Measurements from ENCODE around the gene XYLT1. TPM values are rescaled to one million over a fixed set of nuclear protein-coding genes. Genes with fewer than 3 reads are reported as not detected.

XYLT1 gene
- total and polyA plus RNA-seq, 2 experiments from 2014 or later, result 4.5 to 26.3 TPM

- 54 to 64% methylated on average over 4 of the region's 4 CpGs for WGBS, 2 experiments (ENCODE audit: low coverage in 1 of 2, low lambda C conversion rate in 2 of 2, missing lambda C conversion rate in 2 of 2)
- DNase-seq, result no peak
- TF ChIP-seq EZH2 (IDR thresholded peaks at IDR 0.05; ENCODE audit: insufficient read depth, poor library complexity, severe bottlenecking), result no peak
- no peak for TF ChIP-seq EZH2phosphoT487 (IDR thresholded peaks at IDR 0.05; ENCODE audit: insufficient read depth, low read depth)
- Histone ChIP-seq H2AFZ (no peak overlapping the region), H3K9ac (no peak overlapping the region), H3K27me3 (replicated peaks; ENCODE audit: insufficient read depth) (no peaks in the 10 kb centered on the region), H3F3A (ENCODE audit: insufficient read depth) (peaks cover 34% of the 10 kb centered on the region), H3K36me3 (ENCODE audit: low read depth) (no peaks in the 10 kb centered on the region), H4K20me1 (ENCODE audit: insufficient read depth) (peaks cover 15% of the 10 kb centered on the region; the same call in 1 of the 2 replicates), H3K4me1 (ENCODE audit: insufficient read depth) (peaks cover 9% of the 10 kb centered on the region), H3K4me2 (ENCODE audit: unreplicated experiment) (no peak overlapping the region), H3K9me2 (ENCODE audit: insufficient read depth) (no peaks in the 10 kb centered on the region), H3K4me3 (no peak overlapping the region), H3K27ac (no peak overlapping the region), H3K9me3 (ENCODE audit: low read depth) (no peaks in the 10 kb centered on the region), H3K79me2 (ENCODE audit: insufficient read depth) (peaks cover 99% of the 10 kb centered on the region)
- in situ Hi-C loops (cut with MboI), result no loop called here
Measured at GRCh38 chr16:17370731-17371285, 100.0 kb downstream of the XYLT1 start.

- H3F3A ChIP-seq (ENCODE audit: insufficient read depth), result peaks cover 40% of the 10 kb centered on the region
- in situ Hi-C loops (cut with MboI), result no loop called here
- no peak overlapping the region for H3K27ac ChIP-seq
- H3K9me2 ChIP-seq (ENCODE audit: insufficient read depth), result no peaks in the 10 kb centered on the region
- WGBS, 2 experiments (ENCODE audit: low coverage in 1 of 2, low lambda C conversion rate in 2 of 2, missing lambda C conversion rate in 2 of 2), result 81 to 82% methylated on average over 13 of the region's 13 CpGs
- no peaks in the 10 kb centered on the region for H3K36me3 ChIP-seq (ENCODE audit: low read depth)
- no peaks in the 10 kb centered on the region for H3K9me3 ChIP-seq (ENCODE audit: low read depth)
- peaks cover 15% of the 10 kb centered on the region; the same call in 1 of the 2 replicates for H4K20me1 ChIP-seq (ENCODE audit: insufficient read depth)
- H3K4me2 ChIP-seq (ENCODE audit: unreplicated experiment), result no peak overlapping the region
- TF ChIP-seq EZH2 (IDR thresholded peaks at IDR 0.05; ENCODE audit: insufficient read depth, poor library complexity, severe bottlenecking), result no peak
- no peak for TF ChIP-seq EZH2phosphoT487 (IDR thresholded peaks at IDR 0.05; ENCODE audit: insufficient read depth, low read depth)
- peak; percentile 62 for DNase-seq
- no peaks in the 10 kb centered on the region for H3K27me3 ChIP-seq (replicated peaks; ENCODE audit: insufficient read depth)
- H3K9ac ChIP-seq, result no peak overlapping the region
- no peak overlapping the region for H3K4me3 ChIP-seq
- H2AFZ ChIP-seq, result no peak overlapping the region
- peaks cover 14% of the 10 kb centered on the region for H3K4me1 ChIP-seq (ENCODE audit: insufficient read depth)
- H3K79me2 ChIP-seq (ENCODE audit: insufficient read depth), result peaks cover 97% of the 10 kb centered on the region
Measured at GRCh38 chr16:17370223-17370707, 100.5 kb downstream of the XYLT1 start.

- Histone ChIP-seq H3K27me3 (replicated peaks; ENCODE audit: insufficient read depth) (no peaks in the 10 kb centered on the region), H3K9ac (no peak overlapping the region), H2AFZ (no peak overlapping the region), H3K4me2 (ENCODE audit: unreplicated experiment) (no peak overlapping the region), H3K9me3 (ENCODE audit: low read depth) (no peaks in the 10 kb centered on the region), H3K27ac (no peak overlapping the region), H3K36me3 (ENCODE audit: low read depth) (no peaks in the 10 kb centered on the region), H3K79me2 (ENCODE audit: insufficient read depth) (peaks cover 95% of the 10 kb centered on the region), H3K4me1 (ENCODE audit: insufficient read depth) (peaks cover 21% of the 10 kb centered on the region), H3F3A (ENCODE audit: insufficient read depth) (peaks cover 46% of the 10 kb centered on the region), H3K4me3 (no peak overlapping the region), H4K20me1 (ENCODE audit: insufficient read depth) (peaks cover 12% of the 10 kb centered on the region; the same call in 1 of the 2 replicates), H3K9me2 (ENCODE audit: insufficient read depth) (no peaks in the 10 kb centered on the region)
- in situ Hi-C loops (cut with MboI), result no loop called here
- TF ChIP-seq EZH2 (IDR thresholded peaks at IDR 0.05; ENCODE audit: insufficient read depth, poor library complexity, severe bottlenecking) (no peak), EZH2phosphoT487 (IDR thresholded peaks at IDR 0.05; ENCODE audit: insufficient read depth, low read depth) (no peak)
- DNase-seq, result no peak
- WGBS, 2 experiments (ENCODE audit: low coverage in 1 of 2, low lambda C conversion rate in 2 of 2, missing lambda C conversion rate in 2 of 2), result 73% methylated on average over 14 of the region's 14 CpGs
Measured at GRCh38 chr16:17369421-17370222, 101.1 kb downstream of the XYLT1 start.

- H4K20me1 ChIP-seq (ENCODE audit: insufficient read depth), result peaks cover 12% of the 10 kb centered on the region; the same call in 1 of the 2 replicates
- no peaks in the 10 kb centered on the region for H3K9me2 ChIP-seq (ENCODE audit: insufficient read depth)
- H3K4me1 ChIP-seq (ENCODE audit: insufficient read depth), result peaks cover 27% of the 10 kb centered on the region
- H3K36me3 ChIP-seq (ENCODE audit: low read depth), result no peaks in the 10 kb centered on the region
- peaks cover 53% of the 10 kb centered on the region for H3F3A ChIP-seq (ENCODE audit: insufficient read depth)
- no peak overlapping the region for H3K4me2 ChIP-seq (ENCODE audit: unreplicated experiment)
- no peak overlapping the region for H2AFZ ChIP-seq
- in situ Hi-C loops (cut with MboI), result no loop called here
- DNase-seq, result no peak
- 96% methylated on average over 5 of the region's 5 CpGs for WGBS, 2 experiments (ENCODE audit: low coverage in 1 of 2, low lambda C conversion rate in 2 of 2, missing lambda C conversion rate in 2 of 2)
- no peak overlapping the region for H3K4me3 ChIP-seq
- peaks cover 89% of the 10 kb centered on the region for H3K79me2 ChIP-seq (ENCODE audit: insufficient read depth)
- H3K27me3 ChIP-seq (replicated peaks; ENCODE audit: insufficient read depth), result no peaks in the 10 kb centered on the region
- H3K9me3 ChIP-seq (ENCODE audit: low read depth), result no peaks in the 10 kb centered on the region
- H3K27ac ChIP-seq, result no peak overlapping the region
- no peak for TF ChIP-seq EZH2phosphoT487 (IDR thresholded peaks at IDR 0.05; ENCODE audit: insufficient read depth, low read depth)
- no peak for TF ChIP-seq EZH2 (IDR thresholded peaks at IDR 0.05; ENCODE audit: insufficient read depth, poor library complexity, severe bottlenecking)
- H3K9ac ChIP-seq, result no peak overlapping the region
Measured at GRCh38 chr16:17368951-17369350, 101.8 kb downstream of the XYLT1 start.
